Measurements from ENCODE around the gene FSTL5.

The FSTL5 gene

GRCh38 chr4:161564230-161564834, 599.5 kb downstream of the FSTL5 start:
- DNase-seq: no peak

DNA sequence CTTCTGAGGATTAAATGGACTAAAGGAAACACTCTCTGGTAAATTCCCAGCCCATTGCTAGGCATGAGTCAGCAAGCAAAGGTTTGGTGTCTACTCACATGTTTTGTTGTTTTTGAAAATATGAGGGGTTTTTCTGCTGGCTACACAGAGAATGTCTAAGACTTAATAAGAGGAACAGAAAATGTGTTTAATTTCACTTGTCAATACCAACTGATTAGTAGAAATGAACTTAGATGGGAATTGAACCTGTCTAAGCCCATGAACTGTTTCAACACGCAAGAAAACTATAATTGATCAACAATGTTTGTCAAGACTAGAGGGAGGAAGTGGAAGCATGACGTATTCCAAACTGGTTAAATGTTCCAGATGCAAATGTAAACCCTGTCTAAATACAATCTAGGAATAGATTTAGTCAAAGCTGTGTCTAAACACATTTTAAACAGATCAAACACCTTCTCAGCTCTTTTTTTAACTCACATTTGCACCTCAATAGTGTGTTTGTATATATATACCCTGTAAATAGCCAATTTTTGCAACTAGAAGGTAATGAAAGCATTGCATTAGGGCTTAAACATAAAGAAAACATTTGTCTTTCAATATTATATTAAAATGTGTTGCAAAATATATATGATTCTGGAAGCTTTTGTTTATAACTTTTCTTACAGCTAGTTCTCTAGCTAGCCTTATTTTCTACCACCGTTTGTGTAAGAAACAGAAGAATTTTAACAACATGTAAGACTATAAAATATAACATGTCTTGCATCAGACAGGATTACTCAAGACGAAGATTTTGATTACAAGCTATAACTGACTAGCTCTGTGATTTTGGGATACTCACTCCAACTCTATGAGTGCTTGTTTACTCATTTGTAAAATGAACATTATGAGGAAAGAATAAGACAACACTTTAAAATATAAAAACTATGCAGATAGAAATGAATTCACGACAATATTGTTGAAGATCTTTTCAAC, 607.8 kb downstream of the FSTL5 start:
- no peak for DNase-seq

DNA sequence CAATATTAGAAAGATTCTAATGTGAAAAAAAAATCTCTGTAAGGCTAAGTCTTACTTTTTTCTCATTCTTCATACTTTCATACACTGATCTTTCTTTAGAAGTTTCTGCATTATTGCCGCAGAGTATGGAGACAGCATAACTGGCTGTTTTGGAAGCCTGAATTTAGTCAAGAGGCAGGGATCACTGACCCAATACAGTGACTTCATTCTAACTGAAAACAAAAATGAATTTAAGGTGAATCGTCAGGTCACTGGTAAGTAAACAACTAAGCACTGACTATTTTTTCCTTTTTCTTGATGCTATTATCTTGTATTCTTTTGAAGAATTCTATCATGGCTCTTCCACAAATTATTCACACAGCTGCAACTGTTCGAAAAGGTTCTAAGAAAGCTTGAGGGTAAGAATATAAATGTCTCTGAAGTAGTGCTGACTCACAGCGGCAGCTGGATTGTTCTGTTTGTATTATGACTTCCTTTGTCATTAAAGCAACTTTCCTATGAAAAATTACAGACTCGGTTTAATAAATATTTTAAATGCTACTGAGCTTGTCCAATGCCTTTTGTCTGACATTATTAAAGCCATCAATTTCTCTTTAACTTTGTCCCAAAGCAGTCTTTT, 609.3 kb downstream of the FSTL5 start:
- no peak for DNase-seq

DNA sequence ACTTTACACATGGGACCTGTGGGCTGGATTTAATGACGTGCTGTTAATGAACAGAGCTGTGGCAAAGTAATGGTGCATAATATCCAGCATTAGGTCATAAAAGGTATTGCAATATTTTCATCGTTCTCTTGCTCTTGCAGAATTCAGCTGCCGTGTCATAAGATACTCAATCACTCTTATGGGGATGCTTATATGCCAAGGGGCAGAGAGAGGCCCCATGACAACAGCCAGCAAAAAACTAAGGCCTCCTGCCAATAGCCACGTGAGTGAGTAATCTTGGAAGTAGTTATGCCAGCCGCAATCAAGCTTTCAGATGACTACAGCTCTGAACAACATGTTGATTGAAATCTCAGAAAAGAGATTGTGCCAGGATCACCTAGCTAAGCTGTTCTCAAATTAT, 616.9 kb downstream of the FSTL5 start:
- DNase-seq: no peak

GRCh38 chr4:161540265-161540664, 623.5 kb downstream of the FSTL5 start:
- no peak for DNase-seq

DNA sequence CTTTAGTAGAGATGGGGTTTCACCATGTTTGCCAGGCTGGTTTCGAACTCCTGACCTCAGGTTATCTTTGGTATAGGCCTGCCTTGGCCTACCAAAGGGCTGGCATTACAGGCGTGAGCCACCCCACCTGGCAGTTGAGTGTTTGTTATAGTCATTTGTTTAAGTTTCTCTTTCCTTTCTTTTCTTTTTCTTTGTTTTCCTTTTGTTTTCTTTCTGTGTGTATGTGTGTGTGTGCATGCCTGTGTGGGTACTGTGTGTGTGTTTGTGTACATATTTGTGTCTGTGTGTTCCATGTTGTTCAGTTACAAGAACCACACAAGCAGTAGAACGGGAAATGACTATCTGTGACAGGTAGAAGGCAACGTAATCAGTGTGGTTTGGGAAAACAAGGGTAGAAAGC, 624.9 kb downstream of the FSTL5 start:
- no peak for DNase-seq

DNA sequence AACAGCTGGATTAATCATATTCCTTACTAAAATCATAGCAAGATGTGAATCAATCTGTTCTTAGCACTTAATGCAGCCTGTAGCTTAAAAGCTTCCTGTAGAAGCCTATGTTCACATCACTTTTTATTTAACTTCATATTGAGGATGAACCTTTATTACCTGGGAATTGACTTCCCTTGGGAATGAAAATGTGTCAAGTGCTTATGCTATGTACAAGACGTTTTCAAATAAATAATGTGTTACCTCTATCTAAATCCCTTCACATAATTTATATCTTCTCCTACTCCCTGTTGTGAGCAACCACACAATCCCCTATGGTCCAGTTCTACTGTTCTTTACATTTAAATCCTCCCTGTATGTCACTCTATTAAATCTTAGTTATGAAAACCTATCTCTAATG, 633.1 kb downstream of the FSTL5 start:
- DNase-seq: no peak

DNA sequence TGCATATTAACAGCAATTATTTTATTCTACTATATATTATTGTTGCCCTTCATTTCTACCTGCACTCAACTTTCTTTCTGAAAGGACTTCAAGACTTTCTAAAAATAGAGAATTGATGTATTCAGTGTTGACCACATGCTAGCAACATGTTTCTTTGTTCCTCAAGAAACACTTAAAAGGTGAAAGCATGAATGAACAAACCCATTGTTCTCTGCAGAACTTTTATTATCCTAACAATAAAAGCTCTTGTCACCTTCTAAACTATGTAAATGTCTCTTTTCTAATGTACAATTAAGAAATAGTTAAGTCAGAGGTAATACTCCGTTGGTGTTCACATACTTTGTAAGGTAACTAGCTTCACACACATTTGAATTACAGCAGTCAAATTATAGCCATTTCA, 638.7 kb downstream of the FSTL5 start:
- no peak for DNase-seq

DNA sequence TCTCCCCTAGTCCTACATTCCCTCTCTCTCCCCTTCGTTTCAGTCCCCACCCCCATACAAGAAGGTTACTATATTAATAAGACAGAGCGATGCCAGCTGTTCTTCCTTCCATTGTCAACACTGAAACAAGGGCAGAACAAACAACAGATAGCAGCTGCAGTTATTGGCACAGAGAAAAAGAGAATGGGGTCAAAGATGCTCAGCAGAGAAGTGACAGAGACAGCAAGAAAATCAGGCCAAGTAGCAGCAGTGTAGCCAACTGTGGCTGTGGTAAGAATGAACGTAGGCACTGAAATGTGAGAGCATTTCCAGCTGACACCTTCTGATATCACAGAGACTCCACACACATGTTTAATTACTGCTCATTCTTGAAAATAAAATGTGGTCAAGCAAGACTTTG, 641.8 kb downstream of the FSTL5 start:
- no peak for DNase-seq

DNA sequence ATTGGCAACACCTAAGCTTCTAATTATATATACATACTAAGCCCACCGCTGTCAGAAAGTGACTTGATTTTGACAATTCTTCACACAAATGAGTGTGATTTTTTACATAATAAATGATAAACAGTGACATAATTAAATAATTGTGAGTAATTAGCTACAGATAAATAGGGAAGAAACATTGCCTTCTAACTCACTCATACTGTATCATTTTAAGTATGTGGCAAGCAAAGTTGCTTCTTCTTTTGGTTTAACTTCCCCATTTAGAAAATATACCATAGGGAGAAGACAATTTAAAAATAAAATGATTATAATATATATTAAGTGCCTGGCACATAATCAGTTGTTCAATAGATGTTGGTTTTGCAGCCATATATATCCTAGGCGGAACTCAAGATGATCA, 644.2 kb downstream of the FSTL5 start:
- DNase-seq: no peak

DNA sequence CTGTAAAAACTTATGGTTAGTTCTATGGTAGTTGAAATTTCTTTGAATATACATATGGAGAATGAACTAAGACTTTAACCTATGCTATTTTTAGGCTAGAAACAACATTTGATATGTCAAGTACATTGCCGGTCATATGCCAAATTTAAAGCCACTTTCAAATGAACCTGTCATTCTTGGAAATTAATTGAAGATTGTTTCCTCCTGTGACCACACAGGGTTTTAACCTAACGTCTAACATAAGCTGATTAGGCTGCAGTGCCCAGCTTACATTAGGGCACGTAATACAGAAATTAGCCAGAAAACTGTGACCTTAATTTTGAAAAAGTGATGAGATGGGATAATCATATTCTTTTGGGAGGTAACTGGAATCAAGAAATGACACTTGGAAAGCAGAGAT, 645.9 kb downstream of the FSTL5 start:
- no peak for DNase-seq

- no peak for DNase-seq
Measured at GRCh38 chr4:161505141-161505540, 658.7 kb downstream of the FSTL5 start.

DNA sequence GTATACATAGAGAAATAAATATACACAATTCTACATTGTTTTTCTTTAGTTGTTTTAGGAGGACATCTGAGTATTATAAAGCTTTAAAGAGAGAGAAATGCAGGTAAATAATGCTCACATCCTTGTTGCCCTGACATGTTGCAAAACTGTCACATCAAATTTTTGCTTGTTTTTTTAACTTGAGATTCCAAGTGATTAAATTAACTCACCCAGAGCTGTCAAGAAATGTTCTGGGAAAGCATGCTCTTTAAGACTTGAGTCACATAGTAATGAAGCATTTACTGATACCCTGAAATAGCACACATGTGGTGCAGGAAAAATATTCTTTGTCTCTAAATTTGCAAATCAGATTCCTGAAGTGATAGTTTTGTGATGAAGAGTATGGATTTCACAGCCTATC, 665.6 kb downstream of the FSTL5 start:
- no peak for DNase-seq

- DNase-seq: no peak
Measured at GRCh38 chr4:161486461-161486860, 677.3 kb downstream of the FSTL5 start.

- DNase-seq: no peak
Measured at GRCh38 chr4:161466316-161466715, 697.5 kb downstream of the FSTL5 start.

- DNase-seq: no peak
Measured at GRCh38 chr4:161463436-161463835, 700.4 kb downstream of the FSTL5 start.

DNA sequence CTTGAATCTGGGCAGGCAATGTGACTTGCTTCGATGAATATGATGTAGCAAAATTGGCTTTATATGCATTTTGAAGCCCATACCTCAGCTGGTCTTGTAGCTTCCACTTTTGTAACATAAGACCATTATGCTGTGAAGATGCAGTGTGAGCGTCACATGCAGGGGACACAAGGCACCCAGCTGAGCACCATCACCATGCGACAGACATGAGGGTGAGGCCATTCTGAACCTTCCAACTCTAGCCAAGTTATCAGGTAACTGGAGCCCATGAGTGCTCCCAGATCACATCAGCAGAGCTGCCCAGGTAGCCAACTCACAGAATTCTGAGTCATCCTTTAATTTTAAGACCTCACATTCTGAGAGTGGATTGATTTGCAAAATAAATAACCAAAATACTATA, 705.9 kb downstream of the FSTL5 start:
- DNase-seq: no peak

DNA sequence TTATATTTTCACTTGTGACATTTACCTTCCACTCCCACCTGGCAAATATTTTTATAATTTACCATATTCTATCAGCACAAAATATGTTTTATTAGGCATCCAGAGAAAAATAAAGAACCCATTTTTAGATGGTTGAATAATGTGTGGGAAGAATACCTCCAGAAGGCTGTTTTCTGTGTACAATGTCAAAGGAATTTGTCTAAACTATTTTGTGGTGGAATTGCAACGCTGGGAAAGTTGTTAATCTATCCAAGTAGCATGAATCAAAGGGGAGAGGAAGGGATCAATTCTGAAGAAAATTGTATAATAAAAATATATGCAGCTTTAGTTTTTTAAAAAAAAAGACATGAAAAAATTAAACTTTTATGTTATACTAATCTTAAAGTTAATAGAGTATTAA, 706.5 kb downstream of the FSTL5 start:
- DNase-seq: no peak

GRCh38 chr4:161454860-161455259, 708.9 kb downstream of the FSTL5 start:
- no peak for DNase-seq

DNA sequence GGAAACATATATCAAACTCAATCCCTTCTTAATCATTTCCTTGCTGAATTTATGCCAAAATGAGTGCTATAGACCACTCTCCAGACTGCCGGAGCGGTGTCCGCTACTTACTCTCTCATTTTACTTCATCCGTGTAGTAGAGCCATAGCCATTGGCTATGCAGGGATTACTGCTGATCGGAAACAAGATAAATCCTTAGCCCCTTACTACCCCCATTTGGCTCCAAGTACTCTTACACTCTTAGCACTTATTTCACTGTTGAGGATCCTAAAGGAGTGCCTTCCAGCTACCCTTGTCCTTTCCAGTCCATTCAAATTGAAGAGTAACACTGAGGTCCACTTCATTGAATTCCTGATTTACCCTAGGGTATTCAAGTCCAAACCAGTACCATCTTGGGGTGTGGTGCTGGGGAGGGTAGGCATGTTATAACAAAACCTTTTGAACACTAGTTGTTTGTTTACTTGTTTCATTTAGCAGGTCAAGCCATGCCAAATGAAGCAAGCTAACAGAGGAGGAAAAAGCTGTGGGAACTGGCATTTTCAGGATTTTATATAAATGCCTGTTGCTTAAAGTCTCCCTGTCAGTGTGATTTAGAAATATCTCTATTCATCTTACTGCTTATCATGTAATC, 715.1 kb downstream of the FSTL5 start:
- no peak for DNase-seq

DNA sequence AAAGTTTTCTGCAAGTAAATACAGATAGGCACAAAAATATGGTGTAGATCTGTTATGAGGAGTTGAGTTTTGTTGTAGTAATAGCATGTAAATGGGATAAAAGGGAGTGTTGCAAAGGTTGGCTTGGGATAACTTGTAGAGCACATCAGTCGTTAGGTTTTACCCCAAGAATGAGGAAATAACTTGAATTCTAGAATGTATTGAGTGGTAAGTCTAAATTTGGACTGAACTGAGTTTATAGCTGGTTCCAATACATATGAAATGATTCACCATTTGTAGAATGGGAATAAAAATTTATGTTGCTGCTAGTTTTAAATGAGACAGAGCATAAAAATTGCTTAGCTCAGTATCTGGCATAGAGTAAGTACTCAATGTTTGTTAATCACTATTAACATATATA, 719.2 kb downstream of the FSTL5 start:
- DNase-seq: no peak

DNA sequence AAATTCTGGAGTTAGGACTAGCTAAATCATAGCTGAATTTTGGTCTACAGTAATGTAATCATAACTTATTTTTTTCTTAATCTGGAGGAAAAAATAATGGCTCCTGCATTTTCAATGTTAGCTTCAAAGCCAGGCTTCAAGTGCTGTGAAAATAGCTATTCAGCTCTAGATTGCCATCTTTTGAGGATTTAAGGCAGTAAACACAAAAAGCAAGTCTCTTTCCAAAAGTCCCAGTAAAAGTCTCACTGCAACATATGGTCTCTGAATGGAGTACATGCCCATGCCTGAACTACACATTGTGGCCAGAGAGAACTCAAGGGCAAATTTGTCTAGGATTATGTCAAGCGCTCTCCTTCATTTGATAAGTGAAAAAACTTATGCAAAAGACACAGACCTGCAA, 720.9 kb downstream of the FSTL5 start:
- no peak for DNase-seq

- no peak for DNase-seq
Measured at GRCh38 chr4:161438096-161438495, 725.7 kb downstream of the FSTL5 start.
